ENCODE results near the gene ADORA3. TPM values are rescaled to one million over a fixed set of nuclear protein-coding genes. Genes with fewer than 3 reads are reported as not detected.
A peak's percentile ranks its signal among the peaks of the same experiment; 100 is the strongest.

Gene ADORA3
- total RNA-seq, 2 donors from 2014 or later = 2.0 to 11.3 TPM

- Histone ChIP-seq H3K27me3 (no peaks in the 10 kb centered on the region), H3K4me1 (peaks cover 0 to 36% of the 10 kb centered on the region in 2 donors), H3K4me3 (no peak overlapping the region), H3K9me3 (no peaks in the 10 kb centered on the region), H3K36me3 (no peaks in the 10 kb centered on the region), H3K27ac (peak overlapping the region in 1 of 2 donors; percentile 25)
- TF ChIP-seq CTCF (IDR thresholded peaks at IDR 0.05) = no peak
- no peak for DNase-seq (ENCODE audit: low spot score)
Measured at GRCh38 chr1:111476761-111477309, 26.6 kb downstream of the ADORA3 start.

- no peak for DNase-seq (ENCODE audit: low spot score)
- Histone ChIP-seq H3K4me1 (peaks cover 0 to 34% of the 10 kb centered on the region in 2 donors), H3K36me3 (peaks cover 4% of the 10 kb centered on the region), H3K27ac (peak overlapping the region in 1 of 2 donors; percentile 25), H3K4me3 (no peak overlapping the region), H3K27me3 (no peaks in the 10 kb centered on the region), H3K9me3 (no peaks in the 10 kb centered on the region)
- TF ChIP-seq CTCF (IDR thresholded peaks at IDR 0.05) = no peak
Measured at GRCh38 chr1:111476214-111476613, 27.2 kb downstream of the ADORA3 start.

GRCh38 chr1:111475701-111476100 lies 27.7 kb downstream of the ADORA3 start:
- no peak for TF ChIP-seq CTCF (IDR thresholded peaks at IDR 0.05)
- H3K27me3 ChIP-seq = no peaks in the 10 kb centered on the region
- no peak overlapping the region for H3K4me3 ChIP-seq
- peaks cover 8% of the 10 kb centered on the region for H3K36me3 ChIP-seq
- H3K4me1 ChIP-seq = peaks cover 0 to 34% of the 10 kb centered on the region in 2 donors
- no peak for DNase-seq (ENCODE audit: low spot score)
- H3K27ac ChIP-seq = peak overlapping the region in 1 of 2 donors; percentile 25
- H3K9me3 ChIP-seq = no peaks in the 10 kb centered on the region

- Histone ChIP-seq H3K27me3 (no peaks in the 10 kb centered on the region), H3K9me3 (no peaks in the 10 kb centered on the region), H3K27ac (peak overlapping the region; percentile 55 to 68), H3K4me3 (peak overlapping the region; percentile 12 to 30), H3K36me3 (peaks cover 20% of the 10 kb centered on the region), H3K4me1 (peaks cover 0 to 34% of the 10 kb centered on the region in 2 donors)
- no peak for DNase-seq (ENCODE audit: low spot score)
- no peak for TF ChIP-seq CTCF (IDR thresholded peaks at IDR 0.05)
Measured at GRCh38 chr1:111474521-111474920, 28.9 kb downstream of the ADORA3 start.

- Histone ChIP-seq H3K27me3 (no peaks in the 10 kb centered on the region), H3K4me1 (peaks cover 0 to 34% of the 10 kb centered on the region in 2 donors), H3K9me3 (no peaks in the 10 kb centered on the region), H3K36me3 (peaks cover 24% of the 10 kb centered on the region), H3K4me3 (peak overlapping the region; percentile 12 to 30), H3K27ac (peak overlapping the region; percentile 55 to 68)
- DNase-seq (ENCODE audit: low spot score) = no peak
- no peak for TF ChIP-seq CTCF (IDR thresholded peaks at IDR 0.05)
Measured at GRCh38 chr1:111474106-111474505, 29.3 kb downstream of the ADORA3 start.

- TF ChIP-seq CTCF (IDR thresholded peaks at IDR 0.05) = no peak
- Histone ChIP-seq H3K27me3 (no peaks in the 10 kb centered on the region), H3K27ac (peak overlapping the region in 1 of 2 donors; percentile 31), H3K9me3 (no peaks in the 10 kb centered on the region), H3K4me1 (peaks cover 0 to 28% of the 10 kb centered on the region in 2 donors), H3K36me3 (peaks cover 49% of the 10 kb centered on the region), H3K4me3 (no peak overlapping the region)
- no peak for DNase-seq (ENCODE audit: low spot score)
Measured at GRCh38 chr1:111471538-111471937, 31.9 kb downstream of the ADORA3 start.
